GM19395 (cell line): ENCODE measurements around the gene NKX6-2.
"Not testable (repeated sequence)": the region's sequence is repeated elsewhere in the genome, so short reads cannot be mapped to it uniquely, and the experiment has no call there.

ENCODE experiments used
- ATAC-seq: cut with Tn5 transposase; IDR thresholded peaks from one replicate; pipeline ENCODE4 v1.9.1; 2021; ENCODE audit warnings: mild to moderate bottlenecking, moderate library complexity; ENCODE audit not compliant: unreplicated experiment

The NKX6-2 gene

DNA sequence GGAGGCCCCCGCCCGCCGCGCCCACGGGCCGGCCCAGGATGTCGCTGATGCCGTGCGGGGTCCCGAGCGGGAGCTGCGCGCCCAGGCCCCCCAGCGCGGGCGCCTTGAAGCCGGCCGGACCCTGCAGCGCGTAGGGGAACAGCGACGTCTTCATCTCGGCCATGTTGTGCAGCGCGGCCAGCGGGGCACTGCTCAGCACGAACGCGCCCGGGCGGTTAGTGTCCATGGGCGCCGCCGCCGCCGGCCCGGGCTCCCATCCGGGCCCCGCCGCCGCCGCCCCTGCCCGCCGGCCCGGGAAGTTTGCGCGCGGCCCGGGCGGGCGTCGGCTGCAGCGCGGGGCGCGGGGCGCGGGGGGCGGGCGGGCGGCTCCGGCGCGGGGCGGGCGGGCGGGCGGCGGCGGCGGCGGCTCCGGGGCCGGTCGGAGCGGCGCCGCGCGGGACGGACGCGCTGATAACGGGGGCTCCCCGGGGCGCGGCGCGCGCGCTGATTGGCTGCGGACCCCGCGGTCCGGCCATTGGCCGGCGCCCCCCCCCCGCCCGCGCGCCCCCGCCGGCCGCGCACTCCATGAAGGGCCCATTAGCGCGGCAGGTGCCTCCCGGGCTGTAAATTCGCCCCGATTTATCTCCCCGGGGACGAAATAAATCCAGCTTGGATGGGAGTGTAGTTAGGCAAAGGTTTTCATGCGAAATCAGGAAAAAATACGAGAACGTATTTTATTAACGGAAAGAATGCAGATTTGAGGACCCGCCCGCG, at the start of gene NKX6-2:
Gene NKX6-2 (minus strand): TSS at position 425 of the 753 bp plus-strand sequence. CDS start 199 bp downstream, at position 226.
- ATAC-seq = no peak

DNA sequence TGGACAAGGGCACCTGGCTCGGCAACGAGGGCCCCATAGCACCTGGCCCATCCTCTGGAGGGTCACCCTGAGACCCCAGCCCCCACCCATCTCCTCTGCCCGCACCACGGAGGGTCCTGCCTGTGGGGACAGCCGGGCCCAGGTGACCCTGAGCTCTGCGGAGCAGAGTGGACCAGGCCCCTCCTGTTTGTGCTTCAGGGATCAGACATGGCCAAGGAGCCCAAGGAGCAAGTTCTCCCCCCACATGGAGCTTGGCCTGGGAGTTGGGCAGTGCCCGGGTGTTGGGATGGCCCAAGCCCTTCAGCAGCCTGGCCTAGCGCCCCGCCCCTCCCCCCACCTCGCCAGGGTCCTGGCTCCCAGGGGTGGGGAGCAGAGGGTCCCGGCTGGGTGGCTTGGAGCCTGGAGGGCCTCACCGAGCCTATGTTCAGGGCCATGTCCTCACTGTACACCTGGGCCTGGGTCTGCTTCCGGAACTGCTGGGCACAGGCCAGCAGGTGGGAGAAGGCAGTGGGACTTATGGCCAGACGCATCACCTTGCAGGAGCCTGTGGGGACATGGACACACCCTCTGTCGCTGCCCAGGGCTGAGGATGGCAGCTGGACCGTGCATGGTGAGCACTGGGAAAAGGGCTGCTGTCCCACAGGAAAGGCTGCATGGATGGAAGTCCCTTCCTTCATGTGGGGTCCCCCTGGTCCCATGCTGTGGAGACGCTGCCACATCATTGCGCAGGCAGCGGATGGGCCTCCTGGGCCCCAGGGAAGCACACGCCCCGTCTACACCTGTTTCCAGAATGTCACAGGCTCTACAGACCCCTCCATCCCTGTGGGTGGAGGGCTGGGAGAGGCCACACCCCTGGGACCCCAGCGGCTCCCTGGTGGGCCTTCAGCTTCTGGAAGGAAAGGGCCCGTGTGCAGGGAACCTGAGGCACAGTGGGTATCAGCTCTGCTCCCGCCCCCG, 49.2 kb upstream of the NKX6-2 start:
- ATAC-seq = no peak

DNA sequence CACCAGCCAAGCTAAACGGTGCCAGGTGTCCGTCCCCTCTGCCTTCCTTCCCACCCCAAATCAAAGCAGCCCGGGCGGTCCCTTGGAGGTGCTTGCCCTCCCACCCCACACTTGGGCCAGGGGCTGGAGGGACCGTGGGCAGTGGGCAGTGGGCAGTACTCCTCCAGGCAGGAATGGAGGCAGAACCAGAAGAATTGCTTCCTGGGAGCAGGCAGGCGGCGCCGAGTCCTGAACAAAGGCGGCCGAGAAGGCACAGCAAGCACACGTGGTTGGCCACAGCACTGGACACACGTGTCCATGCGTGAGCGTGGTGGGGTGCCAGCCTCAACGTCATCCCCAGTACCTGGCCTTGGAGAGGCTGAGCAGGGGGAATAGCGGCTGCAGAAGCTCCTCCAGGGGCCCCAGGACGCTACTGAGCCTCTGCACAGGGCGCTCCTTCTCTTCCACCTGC, 48.4 kb upstream of the NKX6-2 start:
- no peak for ATAC-seq

DNA sequence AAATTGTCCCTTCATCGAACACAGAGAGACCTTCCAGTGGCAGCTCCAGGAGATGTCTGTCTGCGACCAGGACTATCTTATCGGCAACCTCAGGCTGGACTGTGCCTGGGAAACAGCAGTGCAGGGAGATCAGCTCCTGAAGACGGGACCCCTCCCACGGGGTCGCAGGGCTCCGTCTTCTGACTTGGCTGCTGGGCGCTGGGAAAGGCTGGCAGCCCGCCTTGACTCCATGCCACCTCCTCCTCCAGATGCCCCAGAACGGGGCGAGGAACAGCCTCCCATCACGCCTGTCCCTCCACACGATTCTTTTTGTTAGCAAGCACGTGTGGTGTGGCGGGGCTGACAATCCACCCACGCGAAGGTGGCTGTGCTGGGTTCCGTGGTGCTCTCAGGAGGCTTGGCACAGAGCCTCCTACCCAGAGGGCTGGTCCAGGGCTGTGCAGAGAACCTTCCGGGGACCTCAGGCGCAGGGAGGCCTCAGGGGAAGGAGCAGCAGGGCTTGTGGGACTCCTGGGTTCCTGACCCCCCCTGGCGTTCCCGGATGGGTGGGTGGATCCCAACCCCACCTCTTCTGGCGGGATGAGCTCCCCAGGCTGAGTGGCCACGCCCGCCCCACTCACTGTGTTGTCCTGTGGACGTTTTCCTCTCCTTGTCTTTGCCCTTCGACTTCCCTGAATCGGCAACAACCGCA, 47.6 kb upstream of the NKX6-2 start:
- ATAC-seq = no peak

DNA sequence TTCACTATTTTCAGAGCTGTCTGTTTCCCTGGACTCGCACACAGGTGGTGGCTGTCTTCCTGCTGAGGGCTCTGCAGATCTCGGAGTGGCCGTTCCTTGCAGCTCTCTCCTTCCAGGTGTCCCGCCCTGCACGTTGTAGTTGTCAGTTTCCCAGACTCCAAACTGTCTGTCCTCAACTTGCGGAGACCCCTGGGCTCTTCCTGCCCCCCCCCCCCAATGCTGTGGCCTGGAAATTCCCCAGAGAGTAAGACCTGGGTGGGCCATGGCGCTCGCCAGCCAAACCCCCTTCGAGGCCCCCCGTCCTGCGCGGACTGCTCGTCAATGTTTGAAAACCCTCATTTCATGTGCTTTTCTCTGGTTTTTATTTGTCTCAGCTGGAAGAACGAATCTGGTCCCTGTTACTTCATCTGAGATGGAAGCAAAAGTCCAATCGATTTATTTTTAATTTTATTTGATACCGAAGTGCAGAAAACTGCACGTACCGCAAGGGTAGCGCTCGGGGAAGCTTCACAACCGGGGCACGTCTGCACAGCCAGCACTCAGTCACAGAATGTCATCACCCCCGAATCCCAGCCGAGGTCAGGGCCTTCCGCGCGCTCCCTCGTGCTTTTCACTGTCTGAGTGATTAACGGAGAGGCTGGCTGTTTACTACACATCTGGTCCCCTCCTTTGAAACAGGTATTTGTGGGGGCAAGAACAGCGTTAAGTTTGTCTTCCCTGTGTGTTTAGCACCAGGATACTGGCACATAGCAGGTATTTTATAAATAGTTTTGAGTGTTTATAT, 46.4 kb upstream of the NKX6-2 start:
- no peak for ATAC-seq

DNA sequence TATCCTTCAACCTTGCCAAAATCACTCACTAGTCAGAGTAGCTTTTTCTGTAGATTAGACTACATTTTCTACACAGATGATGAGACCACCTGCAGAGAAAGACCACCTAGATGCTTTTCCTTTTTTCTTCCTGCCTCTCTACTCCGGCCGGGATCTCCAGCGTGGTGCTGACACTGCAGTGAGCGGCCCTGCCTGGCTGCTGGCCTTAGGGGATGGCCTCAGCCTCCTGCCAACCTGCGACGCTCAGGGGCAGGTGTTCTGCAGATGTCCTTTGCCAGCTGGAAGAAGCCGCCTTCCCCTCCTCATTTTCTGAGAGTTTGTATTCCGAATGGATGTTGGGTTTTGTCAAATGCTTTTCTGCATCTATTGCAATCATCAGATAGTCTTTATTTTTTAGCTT, 43.5 kb upstream of the NKX6-2 start:
- ATAC-seq = no peak

DNA sequence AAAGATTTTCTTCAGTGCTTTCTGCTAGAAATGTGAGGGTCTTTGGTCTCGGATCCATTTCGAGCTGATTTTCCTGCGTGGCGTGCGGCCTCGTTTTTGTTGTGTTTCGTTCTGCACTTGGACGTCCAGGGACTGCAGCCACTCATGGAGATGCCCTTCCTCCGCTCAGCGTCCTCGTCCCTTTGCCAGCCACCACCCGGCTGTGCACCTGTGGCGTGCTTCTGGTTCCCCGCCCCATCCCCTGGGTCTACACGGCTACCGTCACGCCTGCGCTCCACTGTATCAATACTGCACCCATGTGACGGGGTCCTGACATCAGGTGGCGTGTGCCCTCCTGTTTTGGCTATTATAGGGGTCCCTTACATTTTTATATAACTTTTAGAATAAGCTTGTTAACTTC, 42.7 kb upstream of the NKX6-2 start:
- no peak for ATAC-seq

DNA sequence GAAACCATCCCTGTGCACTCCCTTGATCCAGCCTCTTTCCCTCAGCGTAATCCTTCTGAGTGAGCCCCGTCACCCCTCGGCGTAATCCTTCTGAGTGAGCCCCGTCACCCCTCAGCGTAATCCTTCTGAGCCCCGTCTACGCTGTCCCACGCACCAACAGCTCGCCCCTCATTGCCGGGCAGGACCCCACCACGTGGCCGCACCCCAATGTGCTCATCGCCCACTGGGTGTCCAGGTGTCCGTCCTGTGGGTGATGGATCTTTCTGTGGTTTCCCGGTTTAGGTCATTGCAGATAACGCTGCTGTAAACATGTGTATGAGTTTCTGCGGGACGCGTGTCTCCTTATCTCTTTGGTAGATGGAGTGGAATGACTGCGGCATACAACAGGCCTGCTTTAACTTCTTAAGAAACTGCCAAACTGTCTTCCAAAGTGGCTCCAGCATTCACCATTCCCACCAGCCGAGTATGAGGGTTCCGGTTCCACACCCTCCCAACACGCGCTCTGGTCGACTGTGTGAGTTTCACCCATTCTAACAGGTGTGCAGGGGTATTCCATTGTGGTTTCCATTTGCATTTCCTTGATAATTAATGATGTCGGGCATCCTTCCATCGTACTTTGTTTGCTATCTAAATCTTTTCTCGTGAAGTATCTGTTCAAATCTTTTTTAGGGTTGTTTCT, 42.1 kb upstream of the NKX6-2 start:
- ATAC-seq = no peak

DNA sequence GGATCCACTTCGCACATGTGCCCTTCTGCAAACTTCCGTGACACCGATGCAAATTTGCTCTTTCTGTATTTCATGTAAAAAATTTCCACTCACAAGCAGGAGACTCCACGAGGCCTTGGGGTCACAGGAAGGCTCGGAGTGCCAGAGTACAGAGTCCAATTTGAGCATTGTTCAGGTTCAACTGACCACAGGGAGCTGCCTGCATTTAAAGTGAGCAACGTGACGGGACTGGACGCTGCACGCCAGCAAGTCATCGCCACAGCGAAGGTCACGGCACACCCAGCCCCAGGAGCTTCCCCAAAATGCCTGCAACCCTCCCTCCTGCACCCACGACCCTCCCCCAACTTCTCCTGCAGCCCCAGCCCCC, 41.5 kb upstream of the NKX6-2 start:
- no peak for ATAC-seq

DNA sequence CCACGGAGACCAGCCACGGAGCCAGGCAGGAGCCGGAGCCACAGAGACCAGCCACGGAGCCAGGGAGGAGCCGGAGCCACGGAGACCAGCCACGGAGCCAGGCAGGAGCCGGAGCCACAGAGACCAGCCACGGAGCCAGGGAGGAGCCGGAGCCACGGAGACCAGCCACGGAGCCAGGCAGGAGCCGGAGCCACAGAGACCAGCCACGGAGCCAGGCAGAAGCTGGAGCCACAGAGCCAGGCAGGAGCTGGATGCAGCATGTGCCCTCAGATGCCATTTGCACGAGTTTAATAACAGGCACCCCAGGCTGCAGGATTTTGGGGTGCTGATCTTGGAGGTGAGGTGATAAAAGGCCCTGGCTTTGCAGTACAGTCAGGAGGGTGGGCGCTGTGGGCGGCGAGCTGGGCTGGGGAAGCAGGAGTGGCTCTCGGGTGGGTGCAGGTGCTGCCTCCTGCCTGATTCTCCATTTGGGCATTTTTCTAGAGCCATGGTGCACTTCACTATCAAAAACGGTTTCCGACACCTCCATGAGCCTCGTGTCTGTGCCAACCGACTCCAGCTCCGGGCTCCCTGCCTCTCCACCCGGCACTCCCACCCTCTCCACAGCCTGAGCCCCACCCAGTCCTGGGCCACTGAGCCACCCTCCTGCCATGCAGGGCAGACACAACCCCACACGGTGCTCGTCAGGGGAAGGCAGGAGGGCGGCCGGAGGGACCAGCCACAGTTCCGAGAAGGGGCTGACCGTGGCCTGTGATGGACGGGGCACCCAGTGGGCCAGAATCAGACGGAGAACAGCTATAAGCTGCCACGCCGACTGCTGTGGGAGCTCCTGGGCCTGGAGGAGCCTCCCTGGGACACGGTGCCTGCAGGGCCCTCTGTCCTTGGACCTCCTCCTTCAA, 40.8 kb upstream of the NKX6-2 start:
- no peak for ATAC-seq

DNA sequence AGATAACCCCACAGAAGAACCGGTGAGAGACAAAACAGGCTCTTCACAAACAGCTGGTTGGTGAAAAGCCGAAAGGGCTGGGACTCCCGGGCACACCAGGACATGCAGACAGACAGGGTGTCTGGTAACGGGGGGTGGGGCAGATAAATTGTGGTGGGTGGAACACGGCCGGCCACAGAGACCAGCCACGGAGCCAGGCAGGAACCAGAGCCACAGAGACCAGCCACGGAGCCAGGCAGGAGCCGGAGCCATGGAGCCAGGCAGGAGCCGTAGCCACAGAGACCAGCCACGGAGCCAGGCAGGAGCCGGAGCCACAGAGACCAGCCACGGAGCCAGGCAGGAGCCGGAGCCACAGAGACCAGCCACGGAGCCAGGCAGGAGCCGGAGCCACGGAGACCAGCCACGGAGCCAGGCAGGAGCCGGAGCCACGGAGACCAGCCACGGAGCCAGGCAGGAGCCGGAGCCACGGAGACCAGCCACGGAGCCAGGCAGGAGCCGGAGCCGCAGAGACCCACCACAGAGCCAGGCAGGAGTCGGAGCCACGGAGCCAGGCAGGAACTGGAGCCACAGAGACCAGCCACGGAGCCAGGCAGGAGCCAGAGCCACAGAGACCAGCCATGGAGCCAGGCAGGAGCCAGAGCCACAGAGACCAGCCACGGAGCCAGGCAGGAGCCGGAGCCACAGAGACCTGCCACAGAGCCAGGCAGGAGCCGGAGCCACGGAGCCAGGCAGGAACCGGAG, 40.0 kb upstream of the NKX6-2 start:
- not testable (repeated sequence) for ATAC-seq

DNA sequence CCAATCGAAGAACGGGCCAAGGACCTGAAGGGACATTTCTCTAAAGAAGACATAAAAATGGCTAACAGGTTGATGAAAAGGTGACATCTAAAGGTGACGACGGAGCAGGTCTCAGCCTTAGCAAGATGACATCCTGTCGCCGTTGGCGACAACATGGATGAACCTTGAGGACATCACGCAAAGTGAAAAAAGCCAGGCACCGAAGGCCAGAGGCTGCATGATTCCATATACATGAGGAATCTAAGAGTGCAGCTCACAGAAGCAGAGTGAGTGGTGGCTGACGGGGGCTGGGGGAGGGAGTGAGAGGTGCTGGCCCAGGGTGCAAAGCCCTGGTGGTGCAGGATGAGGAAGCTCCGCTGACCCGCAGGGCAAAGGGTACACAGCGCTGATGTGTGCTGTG, 34.1 kb upstream of the NKX6-2 start:
- ATAC-seq = no peak

DNA sequence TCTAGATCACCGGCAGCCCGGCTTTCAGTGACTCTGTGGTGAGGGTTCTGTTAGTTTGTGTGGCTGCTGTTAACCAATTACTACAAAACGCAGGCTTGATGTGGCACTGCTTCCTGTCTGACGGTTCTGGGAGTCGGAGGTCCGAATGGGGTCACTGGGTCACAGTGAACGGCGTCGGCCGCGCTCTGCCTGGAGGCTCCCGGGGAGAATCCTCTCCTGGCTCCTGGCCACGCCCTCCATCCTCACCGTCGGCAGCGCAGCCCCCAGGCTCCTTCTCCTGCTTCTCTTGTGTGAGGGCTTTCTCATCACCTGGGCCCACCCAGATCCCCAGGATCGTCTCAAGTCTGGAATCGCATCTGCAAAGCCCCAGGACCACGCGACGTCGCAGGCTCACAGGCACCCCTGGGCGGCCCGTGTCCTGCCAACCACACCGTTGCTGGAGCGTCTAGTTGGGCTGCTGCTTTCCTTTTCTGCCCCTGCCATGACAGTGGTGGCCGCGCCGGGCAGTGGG, 31.8 kb upstream of the NKX6-2 start:
- no peak for ATAC-seq

DNA sequence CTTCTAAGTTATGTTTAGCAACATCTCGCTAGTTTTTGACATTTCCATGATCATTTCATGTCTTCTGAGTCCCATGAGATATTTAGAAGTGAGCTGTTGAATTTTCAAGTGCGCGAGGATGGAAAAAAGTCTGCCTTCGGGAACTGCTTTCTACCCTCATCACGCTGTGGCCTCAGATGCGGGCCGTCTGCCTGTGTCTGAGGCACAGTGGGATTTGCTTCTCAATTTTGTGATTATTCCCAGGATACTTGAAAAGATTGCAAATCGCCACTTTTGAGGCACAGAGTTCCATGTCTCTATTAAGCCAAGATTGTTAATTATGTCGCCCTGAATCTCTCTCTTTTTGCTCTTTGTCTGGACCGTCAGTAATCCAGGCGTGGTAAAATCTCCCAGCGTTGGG, 30.8 kb upstream of the NKX6-2 start:
- ATAC-seq = no peak

DNA sequence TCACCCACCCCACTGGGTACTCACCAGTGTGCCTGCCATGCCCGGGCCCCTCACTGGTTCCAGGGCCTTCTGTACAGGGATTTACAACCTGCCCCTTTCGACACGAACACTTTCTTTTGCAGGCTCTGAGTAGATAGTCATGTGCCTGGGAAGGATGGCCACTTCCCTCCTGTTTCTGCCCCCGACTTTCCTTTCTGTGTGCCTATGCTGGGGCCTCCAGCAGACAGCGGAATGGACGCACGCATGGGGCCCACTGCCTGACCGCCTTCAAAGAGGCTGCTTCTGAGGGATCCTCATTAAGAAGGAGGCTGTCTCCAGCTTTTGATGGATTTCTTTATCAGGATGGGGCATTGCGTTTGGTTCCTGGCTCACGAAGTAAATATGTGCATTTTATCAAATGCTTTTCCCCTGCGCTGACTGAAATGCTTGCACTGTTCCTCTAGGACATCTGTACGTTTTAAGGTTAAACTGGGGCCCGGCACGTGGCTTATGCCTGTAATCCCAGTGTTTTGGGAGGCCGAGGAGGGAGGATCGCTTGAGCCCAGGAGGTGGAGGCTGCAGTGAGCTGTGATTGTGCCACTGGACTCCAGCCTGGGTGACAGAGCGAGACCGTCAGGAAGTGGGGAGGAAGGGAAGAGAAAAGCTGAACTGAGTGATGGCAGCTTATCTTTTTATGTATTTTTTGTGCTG, 29.4 kb upstream of the NKX6-2 start:
- no peak for ATAC-seq

DNA sequence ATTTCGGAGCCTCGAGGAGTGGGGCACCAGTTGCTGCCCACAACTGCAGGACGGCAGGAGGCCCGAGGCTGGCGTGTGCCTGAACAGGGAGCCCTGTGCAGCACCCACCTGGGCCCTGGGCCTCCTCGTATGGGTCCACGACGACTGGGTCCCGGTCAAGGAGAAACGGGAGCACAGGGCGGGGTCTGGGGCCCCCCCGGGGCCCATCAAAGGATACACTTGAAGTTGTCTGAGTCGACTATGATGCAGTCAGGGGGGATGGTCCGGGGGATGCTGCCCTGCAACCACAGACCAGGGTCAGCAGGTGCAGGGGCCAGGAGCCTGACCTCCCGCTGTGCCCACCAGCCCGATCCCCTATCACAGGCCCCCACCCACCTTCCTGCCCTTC, 28.5 kb upstream of the NKX6-2 start:
- ATAC-seq = no peak
